HepG2 (cell line): ENCODE data around the gene METRNL. TPM values are rescaled to one million over a fixed set of nuclear protein-coding genes. Genes with fewer than 3 reads are reported as not detected.

Experiments
- BCL3 ChIP-seq: sonication (generic); formaldehyde crosslinking; IDR thresholded peaks from 2 replicates; pipeline ENCODE4 v1.5.1; 2020; ENCODE audit warnings: mild to moderate bottlenecking, missing genetic modification reagents, moderate library complexity
- HDAC2 ChIP-seq: sonication (generic); formaldehyde crosslinking; IDR thresholded peaks from 2 replicates; pipeline ENCODE4 v1.4.0; 2020; ENCODE audit warnings: missing genetic modification reagents
- IRF1 ChIP-seq: sonication (generic); formaldehyde crosslinking; IDR thresholded peaks from 2 replicates; pipeline ENCODE4 v1.4.0; 2020; ENCODE audit warnings: low read depth, mild to moderate bottlenecking, missing genetic modification reagents
- MAX ChIP-seq: IDR thresholded peaks from 2 replicates; pipeline ENCODE4 v1.6.1; 2012; ENCODE audit warnings: inconsistent platforms
- NPAS2 ChIP-seq: sonication (generic); formaldehyde crosslinking; IDR thresholded peaks from 2 replicates; pipeline ENCODE4 v1.8.0; 2022; ENCODE audit warnings: mild to moderate bottlenecking, missing genetic modification reagents, borderline replicate concordance
- PAX8 ChIP-seq: sonication (generic); formaldehyde crosslinking; IDR thresholded peaks from 2 replicates; pipeline ENCODE4 v1.8.0; 2022; ENCODE audit warnings: mild to moderate bottlenecking, missing genetic modification reagents, borderline replicate concordance
- TRIM24 ChIP-seq: sonication (generic); formaldehyde crosslinking; IDR thresholded peaks from 2 replicates; pipeline ENCODE4 v1.8.0; 2022; ENCODE audit warnings: mild to moderate bottlenecking, missing genetic modification reagents
- ZFP37 ChIP-seq: sonication (generic); formaldehyde crosslinking; IDR thresholded peaks from 2 replicates; pipeline ENCODE4 v1.4.0; 2020; ENCODE audit warnings: missing genetic modification reagents, borderline replicate concordance
- ZNF224 ChIP-seq: sonication (generic); formaldehyde crosslinking; IDR thresholded peaks from 2 replicates; pipeline ENCODE4 v1.5.0; 2020; ENCODE audit warnings: mild to moderate bottlenecking, missing genetic modification reagents
- ZNF362 ChIP-seq: sonication (generic); formaldehyde crosslinking; IDR thresholded peaks from 2 replicates; pipeline ENCODE4 v1.4.0; 2020; ENCODE audit warnings: missing genetic modification reagents, mild to moderate bottlenecking, borderline replicate concordance
- ZNF513 ChIP-seq: sonication (generic); formaldehyde crosslinking; conservative IDR thresholded peaks from 2 replicates; pipeline ENCODE4 v1.5.0; 2020; ENCODE audit warnings: missing genetic modification reagents
- ZNF564 ChIP-seq: sonication (generic); formaldehyde crosslinking; IDR thresholded peaks from 2 replicates; pipeline ENCODE4 v1.8.1; 2023; ENCODE audit warnings: mild to moderate bottlenecking, missing genetic modification reagents
- ZNF609 ChIP-seq: sonication (generic); formaldehyde crosslinking; IDR thresholded peaks from 2 replicates; pipeline ENCODE4 v1.4.0; 2020; ENCODE audit warnings: mild to moderate bottlenecking, missing genetic modification reagents, borderline replicate concordance
- ZXDC ChIP-seq: sonication (generic); formaldehyde crosslinking; IDR thresholded peaks from 2 replicates; pipeline ENCODE4 v1.5.0; 2020; ENCODE audit warnings: mild to moderate bottlenecking, missing genetic modification reagents
- polyA plus RNA-seq, 8 experiments: library from polyadenylated mRNA; depleted of rRNA in 3 of 8; stranded (reverse) in 7 of 8; unstranded in 1 of 8; fragments of >200 nt; fragmentation: Illumina TruSeq in 4 of 8; extraction: Trizol in 4 of 8; gene quantifications; 2 replicates each; pipeline versions ENCODE4 v1.2.1 to v1.2.3, GENCODE V29; 2011 to 2016; ENCODE audit warnings: low read depth in 4 of 8, missing spikeins in 1 of 8, mixed read lengths in 1 of 8; ENCODE audit not compliant: insufficient read depth in 1 of 8
- total RNA-seq, 5 experiments: library from RNA; depleted of rRNA; stranded (reverse); fragments of >200 nt; fragmentation: Illumina TruSeq; extraction: Trizol; gene quantifications; 2 replicates each; pipeline ENCODE4 v1.2.3, GENCODE V29; 2016; ENCODE audit warnings: low read depth in 1 of 5

The METRNL gene
- total and polyA plus RNA-seq, 2 of the 13 experiments (the other 11 are each of a cell fraction or from before 2014, with no cell fraction given): 0.66 to 0.84 TPM

- TF ChIP-seq IRF1 (CRISPR knock-in tag) (peak; percentile 74; the same call in 1 of the 2 replicates), ZNF224 (CRISPR knock-in tag) (no peak; the same call in 1 of the 2 replicates), ZNF362 (CRISPR knock-in tag) (peak; percentile 77; the same call in 1 of the 2 replicates), NPAS2 (CRISPR knock-in tag) (no peak), TRIM24 (CRISPR knock-in tag) (no peak), BCL3 (CRISPR knock-in tag) (peak; percentile 69; the same call in 1 of the 2 replicates), ZNF609 (CRISPR knock-in tag) (peak; percentile 78), ZNF513 (CRISPR knock-in tag) (no peak), ZFP37 (CRISPR knock-in tag) (no peak; the same call in 1 of the 2 replicates), ZXDC (CRISPR knock-in tag) (0 out of 2 replicates have a peak, but pooled peaks have one; percentile 86), ZNF564 (CRISPR knock-in tag) (peak; percentile 88; the same call in 1 of the 2 replicates), HDAC2 (peak; percentile 79), MAX (peak; percentile 100), PAX8 (peak; percentile 22; the same call in 1 of the 2 replicates)
Measured at GRCh38 chr17:83051396-83052240, 27.8 kb upstream of the METRNL start (continued).
